MM.1S (cell line): ENCODE measurements around the gene GATM.

Source experiments
- CTCF ChIP-seq: fragments of 300-600 bp; sonication (generic); IDR thresholded peaks from 2 replicates; pipeline ENCODE4 v1.5.1; 2016; ENCODE audit warnings: antibody characterized with exemption, low read length, mixed read lengths
- EZH2 ChIP-seq: fragments of 300-600 bp; sonication (generic); optimal IDR thresholded peaks from 2 replicates; pipeline ENCODE3; 2017; ENCODE audit warnings: low read depth, mild to moderate bottlenecking, antibody characterized with exemption, low read length, mixed read lengths
- EZH2phosphoT487 ChIP-seq: fragments of 300-600 bp; sonication (generic); IDR thresholded peaks from 2 replicates; pipeline ENCODE4 v1.6.1; 2018; ENCODE audit warnings: antibody characterized with exemption, low read length

DNA sequence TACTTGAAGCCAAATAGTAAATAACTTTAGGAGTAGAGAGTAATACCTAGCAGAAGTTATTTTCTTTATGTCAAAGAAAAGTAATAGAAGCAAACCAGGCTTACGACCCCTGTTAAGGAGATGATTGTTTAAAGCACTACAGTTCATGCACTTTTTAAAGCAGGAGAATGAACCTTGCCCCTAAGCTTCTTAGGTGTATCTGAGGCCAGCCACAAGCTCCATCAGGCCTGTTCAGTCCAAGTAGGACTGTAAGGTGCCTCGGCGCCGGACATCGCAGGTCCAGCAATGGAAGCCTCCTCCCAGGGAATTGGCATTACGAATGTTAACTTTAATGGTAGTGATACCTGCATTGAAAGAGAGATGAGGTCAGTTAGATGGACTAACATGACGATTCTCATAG lies 16.5 kb downstream of the GATM start:
- no peak for TF ChIP-seq CTCF
- TF ChIP-seq EZH2: no peak
- TF ChIP-seq EZH2phosphoT487: no peak
